DOHH2 (cell line): ENCODE results near the gene MEFV.

Experiments used
- H3F3A ChIP-seq: fragments of 200-600 bp; sonication (generic), shearing (Covaris generic); 2 replicates; pipeline ENCODE4 v1.6.0; 2016; ENCODE audit warnings: antibody characterized with exemption, mild to moderate bottlenecking; ENCODE audit not compliant: control insufficient read depth, insufficient read depth
- H3K27ac ChIP-seq: fragments of 200-600 bp; sonication (generic); 2 replicates; pipeline ENCODE4 v1.5.1; 2014; ENCODE audit warnings: low read depth, mild to moderate bottlenecking, low read length, moderate library complexity
- H3K27me3 ChIP-seq: fragments of 200-600 bp; sonication (generic); 2 replicates; pipeline ENCODE4 v1.6.1; 2014; ENCODE audit warnings: mild to moderate bottlenecking, low read length, mixed read lengths; ENCODE audit not compliant: control insufficient read depth
- H3K36me3 ChIP-seq: fragments of 200-600 bp; sonication (generic); 2 replicates; pipeline ENCODE4 v1.6.1; 2014; ENCODE audit warnings: mild to moderate bottlenecking, low read length, moderate library complexity, mixed read lengths; ENCODE audit not compliant: control insufficient read depth
- H3K4me1 ChIP-seq: fragments of 200-600 bp; sonication (generic); 2 replicates; pipeline ENCODE4 v1.6.1; 2014; ENCODE audit warnings: mild to moderate bottlenecking, low read length, mixed read lengths; ENCODE audit not compliant: control insufficient read depth
- H3K4me2 ChIP-seq: fragments of 200-600 bp; sonication (generic); 2 replicates; pipeline ENCODE4 v1.6.0; 2014; ENCODE audit warnings: mild to moderate bottlenecking, low read length, moderate library complexity
- H3K4me3 ChIP-seq: fragments of 200-600 bp; sonication (generic); 2 replicates; pipeline ENCODE4 v1.5.1; 2014; ENCODE audit warnings: mild to moderate bottlenecking, low read length, mixed read lengths
- H3K79me2 ChIP-seq: fragments of 200-600 bp; sonication (generic); 2 replicates; pipeline ENCODE4 v1.6.1; 2014; ENCODE audit warnings: mild to moderate bottlenecking, low read length, mixed read lengths; ENCODE audit not compliant: control insufficient read depth
- H3K9me2 ChIP-seq: fragments of 200-600 bp; sonication (generic); replicated peaks from 2 replicates; pipeline ENCODE4 v1.6.1; 2014; ENCODE audit warnings: mild to moderate bottlenecking, low read length, mixed read lengths; ENCODE audit not compliant: control insufficient read depth
- H3K9me3 ChIP-seq: fragments of 200-600 bp; sonication (generic); 2 replicates; pipeline ENCODE4 v1.6.1; 2014; ENCODE audit warnings: antibody characterized with exemption, low read length, mixed read lengths; ENCODE audit not compliant: control insufficient read depth, insufficient read depth
- H4K20me1 ChIP-seq: fragments of 200-600 bp; sonication (generic); 2 replicates; pipeline ENCODE4 v1.6.0; 2014; ENCODE audit warnings: low read depth, mild to moderate bottlenecking, antibody characterized with exemption, low read length, moderate library complexity; ENCODE audit not compliant: control insufficient read depth, insufficient read depth
- CTCF ChIP-seq: fragments of 200-600 bp; sonication (generic); IDR thresholded peaks from one replicate; pipeline ENCODE4 v1.5.1; 2014; ENCODE audit warnings: antibody characterized with exemption, mild to moderate bottlenecking, low read depth, low read length; ENCODE audit not compliant: poor library complexity, severe bottlenecking
- EZH2phosphoT487 ChIP-seq: fragments of 200-600 bp; sonication (generic); IDR thresholded peaks from 2 replicates; pipeline ENCODE4 v1.6.1; 2017; ENCODE audit warnings: borderline replicate concordance, mild to moderate bottlenecking, antibody characterized with exemption, low read length, moderate library complexity, mixed read lengths

The MEFV gene

GRCh38 chr16:3256146-3256865, at the start of gene MEFV:
MEFV (minus strand) TSS chr16:3256633; CDS start chr16:3256587, 46 bp downstream.
- Histone ChIP-seq H3K27ac (no peak within 1 kb of the TSS), H3K9me3 (no peaks in the 10 kb centered on the region), H3F3A (no peaks in the 10 kb centered on the region), H3K9me2 (no peaks in the 10 kb centered on the region), H3K4me3 (no peak within 1 kb of the TSS), H3K79me2 (no peaks in the 10 kb centered on the region), H3K4me2 (no peak within 1 kb of the TSS), H3K27me3 (no peaks in the 10 kb centered on the region), H3K36me3 (no peaks in the 10 kb centered on the region), H4K20me1 (no peaks in the 10 kb centered on the region), H3K4me1 (no peaks in the 10 kb centered on the region)
- no peak for TF ChIP-seq CTCF
- no peak for TF ChIP-seq EZH2phosphoT487

- H3K9me3 ChIP-seq, result peaks cover 32% of the 10 kb centered on the region
- no peaks in the 10 kb centered on the region for H4K20me1 ChIP-seq
- no peak overlapping the region for H3K27ac ChIP-seq
- H3K27me3 ChIP-seq, result no peaks in the 10 kb centered on the region
- H3F3A ChIP-seq, result peaks cover 3% of the 10 kb centered on the region; the same call in 1 of the 2 replicates
- peaks cover 23% of the 10 kb centered on the region for H3K4me1 ChIP-seq
- H3K9me2 ChIP-seq, result no peaks in the 10 kb centered on the region
- H3K4me2 ChIP-seq, result peak overlapping the region; percentile 77
- TF ChIP-seq CTCF (no peak), EZH2phosphoT487 (no peak)
- peak overlapping the region; percentile 85 for H3K4me3 ChIP-seq
- peaks cover 53% of the 10 kb centered on the region for H3K36me3 ChIP-seq
- H3K79me2 ChIP-seq, result peaks cover 30% of the 10 kb centered on the region
Observed at GRCh38 chr16:3306078-3306477, 49.6 kb upstream of the MEFV start.

GRCh38 chr16:3305109-3306068, 49.0 kb upstream of the MEFV start, which contains the start of the genes TIGD7 and ZNF75A:
TIGD7 (minus strand) TSS chr16:3305430; CDS start chr16:3300614, 4,816 bp downstream.
ZNF75A (plus strand) TSS chr16:3305497; CDS start chr16:3308429, 2,932 bp downstream.
- Histone ChIP-seq H3K4me3 (peak within 1 kb of the TSS; percentile 85), H3K36me3 (peaks cover 57% of the 10 kb centered on the region)

More at GRCh38 chr16:3305109-3306068, 49.0 kb upstream of the MEFV start, which contains the start of the genes TIGD7 and ZNF75A:
- peaks cover 3% of the 10 kb centered on the region; the same call in 1 of the 2 replicates for H3F3A ChIP-seq
- H3K27me3 ChIP-seq, result no peaks in the 10 kb centered on the region
- no peaks in the 10 kb centered on the region for H3K9me2 ChIP-seq
- peaks cover 32% of the 10 kb centered on the region for H3K9me3 ChIP-seq
- H3K4me2 ChIP-seq, result peak within 1 kb of the TSS; percentile 77
- H3K79me2 ChIP-seq, result peaks cover 30% of the 10 kb centered on the region
- H3K27ac ChIP-seq, result peak within 1 kb of the TSS; percentile 31
- H4K20me1 ChIP-seq, result no peaks in the 10 kb centered on the region
- TF ChIP-seq EZH2phosphoT487 (no peak), CTCF (no peak)
- H3K4me1 ChIP-seq, result peaks cover 23% of the 10 kb centered on the region
